NCI-H146 treated with DMSO at 0.1 percent for 48 hours (cell line): Measurements from ENCODE around the gene MAP3K20.

Source experiments
- DNase-seq: peaks from one replicate; lab custom pipeline; 2025; ENCODE audit not compliant: unreplicated experiment; lab: John Stamatoyannopoulos, UW

The MAP3K20 gene

GRCh38 chr2:173050684-173051083 is 25.0 kb upstream of the MAP3K20 start:
- DNase-seq: no peak

GRCh38 chr2:173051463-173052215 is 24.0 kb upstream of the MAP3K20 start:
- no peak for DNase-seq

- DNase-seq: no peak
Observed at GRCh38 chr2:173053043-173053699, 22.5 kb upstream of the MAP3K20 start.

GRCh38 chr2:173054466-173054865 is 21.2 kb upstream of the MAP3K20 start:
- no peak for DNase-seq

- DNase-seq: no peak
Observed at GRCh38 chr2:173056705-173057364, 18.8 kb upstream of the MAP3K20 start.

GRCh38 chr2:173058097-173058496 is 17.5 kb upstream of the MAP3K20 start:
- no peak for DNase-seq

GRCh38 chr2:173058673-173059072 is 17.0 kb upstream of the MAP3K20 start:
- no peak for DNase-seq

- no peak for DNase-seq
Observed at GRCh38 chr2:173059292-173059691, 16.4 kb upstream of the MAP3K20 start.

GRCh38 chr2:173059971-173060461 is 15.6 kb upstream of the MAP3K20 start:
- no peak for DNase-seq

GRCh38 chr2:173062801-173063200 is 12.8 kb upstream of the MAP3K20 start:
- DNase-seq: no peak

GRCh38 chr2:173064151-173064805 is 11.4 kb upstream of the MAP3K20 start:
- DNase-seq: no peak

- DNase-seq: no peak
Observed at GRCh38 chr2:173066887-173067676, 8.6 kb upstream of the MAP3K20 start.

GRCh38 chr2:173075056-173075780 is 428 bp upstream of the MAP3K20 start:
- no peak for DNase-seq

- no peak for DNase-seq
Observed at GRCh38 chr2:173076581-173077345, 1.1 kb downstream of the MAP3K20 start.

- DNase-seq: no peak
Observed at GRCh38 chr2:173077506-173078177, 2.0 kb downstream of the MAP3K20 start.

- no peak for DNase-seq
Observed at GRCh38 chr2:173079141-173079540, 3.5 kb downstream of the MAP3K20 start.

GRCh38 chr2:173079973-173080860 is 4.6 kb downstream of the MAP3K20 start:
- DNase-seq: no peak
